GM19043 (cell line): ENCODE data around the gene LRIT2.

ENCODE experiments used
- ATAC-seq: cut with Tn5 transposase; IDR thresholded peaks from one replicate; pipeline ENCODE4 v1.9.1; 2021; ENCODE audit warnings: low read depth; ENCODE audit not compliant: unreplicated experiment

The LRIT2 gene

DNA sequence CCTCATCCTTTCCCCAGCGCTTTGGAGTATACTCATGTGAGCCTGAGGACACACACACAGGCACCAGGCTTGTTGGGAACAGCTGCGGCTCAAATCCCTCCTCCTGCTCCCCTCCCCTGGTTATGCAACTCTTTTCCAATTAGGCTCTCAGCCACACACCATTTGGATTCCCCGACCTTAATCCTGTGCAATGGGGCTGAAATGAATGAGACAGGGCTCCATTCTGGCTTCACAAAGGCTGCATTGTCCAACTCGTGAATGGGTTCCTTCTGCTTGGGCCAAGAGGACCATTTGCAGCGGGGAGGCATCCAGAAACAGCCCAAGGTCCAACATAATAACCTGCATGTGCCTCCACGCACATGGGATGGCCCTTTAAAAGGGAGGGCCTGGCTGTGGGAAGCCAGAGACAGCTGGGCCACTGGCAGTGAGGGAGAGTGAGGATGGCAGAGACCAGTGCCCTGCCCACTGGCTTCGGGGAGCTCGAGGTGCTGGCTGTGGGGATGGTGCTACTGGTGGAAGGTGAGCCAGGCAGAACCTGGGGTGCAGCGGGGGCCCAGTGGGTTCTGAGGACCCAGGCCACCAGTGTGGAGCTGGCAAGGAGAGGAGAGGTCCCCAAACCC is 19.4 kb upstream of the LRIT2 start, which contains the start of gene RGR:
TSS of gene RGR (plus strand) at position 403 of the 620 bp plus-strand sequence. CDS start at position 441, 38 bp downstream.
- ATAC-seq = no peak

DNA sequence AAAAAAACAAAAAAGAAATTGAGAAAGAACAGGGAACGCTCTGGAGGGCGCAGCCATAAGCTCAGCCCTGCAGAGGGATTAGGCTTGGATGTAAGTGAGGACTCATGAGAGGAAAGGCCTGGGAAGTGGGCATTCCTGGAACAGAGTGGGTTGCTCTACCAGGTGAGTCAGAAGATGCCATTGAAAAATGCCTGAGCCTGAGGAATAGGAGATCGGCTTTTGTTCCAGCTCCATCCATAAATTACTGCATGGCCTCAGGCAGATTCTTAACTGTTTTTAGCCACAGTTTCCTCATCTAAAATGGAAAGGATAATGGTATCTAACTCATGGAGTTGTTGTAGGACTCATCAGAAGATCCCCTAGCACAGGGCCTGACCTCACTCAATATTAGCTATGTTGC is 18.4 kb upstream of the LRIT2 start:
- no peak for ATAC-seq

DNA sequence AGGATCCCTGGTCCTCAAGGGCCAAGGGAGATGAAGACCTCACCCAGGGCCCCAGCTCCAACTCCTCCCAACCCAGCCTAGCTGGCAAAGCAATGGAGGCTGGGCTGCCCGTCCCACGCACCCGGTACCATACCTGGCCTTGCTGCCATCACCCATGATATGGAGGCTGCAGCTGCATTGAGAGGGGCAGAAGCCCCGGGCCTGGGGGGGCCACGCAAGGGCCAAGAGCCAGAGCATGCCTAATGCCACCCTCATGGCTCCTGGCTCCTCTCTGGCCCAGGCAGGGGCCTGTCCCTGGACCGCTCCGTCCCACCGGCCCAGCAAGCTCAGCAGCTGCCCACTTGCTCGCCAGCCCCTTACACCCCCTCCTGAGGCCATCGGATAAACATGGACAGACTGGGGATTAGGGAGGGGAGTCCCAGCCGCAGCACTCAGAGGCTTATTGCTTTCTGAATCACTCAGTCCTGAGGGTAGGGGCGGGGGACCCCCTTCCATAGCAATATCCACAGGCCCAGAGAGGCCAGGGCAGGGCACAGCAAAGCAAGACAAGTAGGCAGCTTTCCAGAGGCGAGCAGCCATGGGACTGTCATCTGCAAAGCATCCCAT is 15.9 kb upstream of the LRIT2 start, which contains the start of gene LRIT1:
TSS of gene LRIT1 (minus strand) at position 362 of the 606 bp plus-strand sequence. CDS start at position 255, 107 bp downstream.
- no peak for ATAC-seq

DNA sequence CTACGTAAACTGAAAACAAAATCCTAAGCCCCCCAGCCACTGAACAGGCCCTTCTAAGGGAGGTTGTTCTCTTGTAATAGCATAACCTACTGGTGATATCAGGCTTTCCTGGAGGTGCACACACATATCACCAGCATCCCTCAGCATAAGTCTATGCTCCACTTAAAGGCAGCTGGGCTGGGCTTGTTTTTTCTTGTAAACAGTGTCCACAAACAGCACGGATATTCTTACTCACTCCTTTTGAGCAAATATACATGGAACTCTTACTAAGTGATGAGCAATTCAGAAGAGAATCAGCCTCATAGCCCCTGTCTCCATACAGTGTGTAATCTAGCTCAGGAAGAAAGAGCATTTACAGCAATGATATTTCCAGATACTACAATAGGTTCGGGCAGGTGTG is 13.6 kb upstream of the LRIT2 start:
- no peak for ATAC-seq

DNA sequence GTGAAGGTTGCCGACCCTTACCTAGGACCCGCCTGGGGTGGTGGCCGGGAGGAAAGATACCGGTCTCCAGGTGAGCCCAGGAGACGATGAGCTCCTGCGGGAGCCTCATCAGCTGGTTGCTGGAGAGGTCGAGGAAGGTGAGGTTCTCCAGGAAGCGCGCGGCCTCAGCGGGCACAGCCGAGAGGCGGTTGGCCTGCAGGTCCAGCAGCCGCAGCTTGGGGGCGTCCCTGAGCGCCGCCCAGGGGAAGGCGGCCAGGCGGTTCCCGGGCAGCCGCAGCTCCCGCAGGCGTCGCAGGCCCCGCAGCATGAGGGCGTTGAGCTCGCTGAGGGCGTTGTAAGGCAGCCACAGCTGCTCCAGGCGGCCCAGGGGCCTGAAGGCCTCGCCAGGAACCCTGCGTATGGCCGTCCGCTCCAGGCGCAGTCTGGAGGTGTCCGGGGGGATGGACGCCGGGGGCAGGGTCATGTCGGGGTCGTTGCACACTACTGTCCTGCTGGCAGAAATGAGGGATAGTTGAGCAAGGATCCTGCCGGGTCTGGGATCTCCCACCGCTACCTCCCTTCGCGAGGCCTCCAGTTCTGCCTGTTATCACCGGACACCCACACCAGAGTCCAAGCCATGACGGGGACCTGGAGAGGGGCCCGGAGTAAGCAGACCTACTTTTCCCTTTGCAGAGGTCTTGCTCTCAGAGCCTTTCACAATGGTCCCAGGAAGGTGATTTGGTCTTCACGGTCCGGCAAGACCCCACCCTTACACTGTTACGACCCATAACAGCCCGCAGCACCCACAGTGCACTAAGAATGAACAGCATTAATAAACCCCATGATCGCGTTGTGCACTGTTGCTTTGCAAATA is 12.1 kb upstream of the LRIT2 start:
- no peak for ATAC-seq

DNA sequence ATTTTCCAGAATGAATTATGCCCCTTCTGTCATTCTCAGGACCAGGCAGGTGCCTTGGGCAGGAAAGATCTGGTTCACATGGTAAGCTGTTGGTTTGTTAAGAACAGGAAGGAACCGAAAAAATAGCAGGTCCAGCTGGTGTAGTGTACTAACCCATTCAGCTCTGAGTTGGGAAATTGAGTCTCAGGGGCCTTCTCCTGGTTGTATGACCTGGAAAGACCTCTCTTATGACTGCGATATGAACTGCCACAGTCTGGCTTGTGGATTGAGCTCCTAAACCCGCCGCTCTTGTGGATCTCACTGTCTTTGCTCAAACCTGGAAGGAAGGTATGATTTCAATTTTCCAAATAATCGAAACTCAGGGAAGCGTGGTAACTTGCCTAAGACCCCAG is 11.5 kb upstream of the LRIT2 start:
- no peak for ATAC-seq

DNA sequence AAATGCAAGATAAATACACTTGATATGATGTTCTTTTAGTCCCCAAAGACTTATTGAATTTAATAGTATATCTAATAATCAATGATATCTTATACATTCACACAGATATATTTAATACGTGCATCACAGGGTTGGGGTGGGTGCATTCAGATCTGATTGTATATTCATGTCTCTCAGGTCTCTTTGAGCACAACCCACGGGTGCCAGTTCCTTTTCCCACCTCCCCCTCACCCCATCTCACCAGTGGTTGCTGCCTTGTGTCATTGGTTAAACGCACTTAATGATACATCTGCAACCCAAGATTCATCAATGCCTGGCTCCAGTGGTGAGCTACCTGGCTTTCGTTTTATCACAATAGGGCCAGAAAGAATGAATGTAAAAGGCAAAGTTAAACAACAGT is 9.8 kb upstream of the LRIT2 start:
- no peak for ATAC-seq

DNA sequence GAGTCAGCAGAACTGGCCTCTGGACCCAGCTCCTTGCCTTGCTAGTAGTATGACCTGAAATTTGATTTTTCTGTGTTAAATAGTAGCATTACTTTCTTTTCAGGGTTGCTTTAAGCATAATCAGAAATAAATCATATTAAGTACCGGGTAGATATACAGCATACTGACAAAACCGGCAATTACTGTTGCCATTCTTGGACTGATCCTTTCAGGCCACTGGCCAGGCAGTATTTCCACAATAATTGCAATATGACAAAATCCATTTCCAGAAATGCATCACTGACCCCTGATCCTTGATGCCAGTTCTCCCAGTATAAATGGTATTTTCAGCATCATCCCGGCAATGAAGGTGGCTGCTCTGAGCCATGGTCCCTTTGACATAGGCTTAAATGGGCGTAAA is 9.1 kb upstream of the LRIT2 start:
- ATAC-seq = no peak

DNA sequence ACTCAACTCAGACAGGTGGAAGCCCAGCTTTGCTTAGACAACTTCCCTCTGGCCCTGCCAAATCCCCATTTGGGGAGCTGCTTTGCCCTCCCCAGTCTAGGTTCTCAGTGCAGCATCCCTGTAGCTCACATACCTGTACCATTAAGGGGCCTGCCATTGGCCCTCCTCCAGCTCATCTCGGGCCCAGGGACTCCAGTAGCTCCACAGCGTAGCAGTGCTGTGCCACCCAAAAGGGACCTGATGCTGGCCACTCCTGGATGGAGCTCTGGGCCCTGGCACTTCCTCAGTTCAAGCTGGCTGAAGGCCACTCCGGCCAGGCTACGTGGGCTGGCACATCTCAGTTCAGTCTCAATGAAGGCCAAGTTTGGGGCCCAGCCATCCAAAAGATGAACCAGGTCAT is 8.6 kb upstream of the LRIT2 start:
- no peak for ATAC-seq

DNA sequence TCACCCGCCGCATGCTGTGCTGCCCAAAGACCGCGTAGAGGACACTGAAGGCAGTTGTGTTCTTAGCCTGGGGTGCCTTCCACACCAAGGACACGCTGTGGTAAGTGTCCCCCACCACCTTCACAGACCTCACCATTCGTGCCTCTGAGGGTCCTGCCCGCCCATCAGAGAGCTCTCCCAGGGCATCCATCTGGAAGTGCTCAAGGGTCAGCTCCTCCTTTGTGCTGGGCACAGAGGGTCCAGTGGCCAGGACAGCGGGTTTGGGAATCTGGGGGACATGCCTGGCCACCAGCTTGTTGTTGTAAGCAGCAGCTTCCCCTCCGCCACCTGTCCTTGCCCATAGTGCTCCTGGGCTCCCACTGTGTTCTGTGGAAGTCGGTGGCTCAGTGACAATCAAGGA is 7.0 kb upstream of the LRIT2 start:
- ATAC-seq = no peak

DNA sequence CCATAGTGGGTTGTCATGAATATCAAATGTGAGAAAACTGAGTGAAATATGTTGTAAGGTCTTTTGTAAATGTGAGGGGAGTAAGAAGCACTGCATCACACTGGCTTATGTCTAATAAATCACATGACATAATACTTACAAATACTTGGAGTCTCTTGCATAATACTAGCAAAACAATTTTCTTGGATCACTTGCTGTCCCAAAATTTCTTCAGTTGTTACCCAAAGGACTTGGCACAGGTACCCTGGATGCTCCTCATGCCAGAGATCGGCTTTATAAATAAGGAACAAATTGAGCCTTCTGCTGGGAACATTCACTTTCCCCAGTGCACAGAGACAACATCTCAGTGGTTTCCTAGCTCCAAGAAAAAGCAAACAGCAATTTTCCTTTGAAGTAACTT is 5.0 kb upstream of the LRIT2 start:
- ATAC-seq = no peak

DNA sequence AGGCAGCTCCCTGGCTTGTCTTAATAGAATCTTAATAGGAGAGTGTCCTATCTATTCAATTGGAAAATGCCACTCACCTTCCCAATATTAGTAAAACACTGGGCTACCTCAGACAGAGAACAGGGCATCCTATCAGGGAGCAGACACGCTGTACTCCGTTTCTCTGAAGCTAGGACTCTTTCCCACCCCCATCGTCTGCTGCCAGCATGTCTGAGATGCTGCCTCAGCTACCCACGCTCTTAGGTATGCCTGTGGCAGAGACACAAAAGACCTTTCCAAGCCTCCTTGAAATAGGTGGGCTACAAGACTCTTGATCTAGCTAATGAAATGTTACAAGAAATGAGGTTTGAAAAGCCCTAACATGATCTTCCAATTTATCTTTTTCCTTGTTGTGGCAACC is 2.5 kb upstream of the LRIT2 start:
- no peak for ATAC-seq

DNA sequence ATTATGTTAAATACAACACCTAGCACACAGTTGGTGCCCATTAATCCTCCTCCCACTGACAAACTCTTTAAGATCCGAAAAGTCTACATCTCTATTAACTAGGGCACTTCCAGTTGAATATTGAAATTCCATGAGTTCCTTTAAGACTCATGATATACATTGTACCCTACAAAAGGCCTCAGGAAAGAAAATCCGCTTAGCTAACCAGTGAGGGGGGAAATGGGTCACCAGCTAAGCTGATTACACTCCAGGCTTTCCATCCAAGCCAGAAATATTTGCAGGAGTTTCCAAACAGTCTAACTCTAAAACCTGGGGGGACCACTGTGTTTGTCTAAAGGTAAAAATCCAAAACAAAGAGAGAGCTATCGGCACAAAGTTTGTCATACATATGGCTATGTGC is 1.3 kb upstream of the LRIT2 start:
- ATAC-seq = no peak

DNA sequence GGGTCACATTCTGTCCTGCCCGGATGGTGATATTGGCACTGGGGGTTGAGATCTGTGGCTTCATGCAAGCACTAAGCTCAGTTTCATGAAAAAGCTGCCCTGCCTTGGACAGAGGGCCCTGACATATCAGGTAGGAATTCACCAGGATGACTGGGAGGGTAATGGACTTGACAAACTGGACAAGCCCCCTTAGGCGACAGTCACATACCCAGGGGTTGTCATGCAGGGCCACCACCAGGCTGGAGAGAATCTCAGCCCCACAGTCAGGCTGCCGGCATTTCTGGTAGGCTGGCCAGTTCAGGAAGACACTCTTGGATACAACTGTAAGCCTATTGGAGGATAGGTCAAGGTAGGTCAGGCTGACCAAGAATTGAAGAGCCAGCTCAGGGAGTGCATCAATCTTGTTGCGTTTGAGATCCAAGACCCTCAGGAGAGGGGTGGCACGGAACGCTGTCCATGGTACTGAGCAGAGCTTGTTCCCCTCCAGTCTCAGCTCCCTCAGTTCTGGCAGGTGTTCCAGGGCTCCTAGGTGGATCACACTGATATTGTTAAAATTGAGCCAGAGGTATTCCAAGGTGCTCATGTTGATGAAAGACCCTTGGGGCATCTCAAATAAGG is 824 bp downstream of the LRIT2 start:
- ATAC-seq = no peak

DNA sequence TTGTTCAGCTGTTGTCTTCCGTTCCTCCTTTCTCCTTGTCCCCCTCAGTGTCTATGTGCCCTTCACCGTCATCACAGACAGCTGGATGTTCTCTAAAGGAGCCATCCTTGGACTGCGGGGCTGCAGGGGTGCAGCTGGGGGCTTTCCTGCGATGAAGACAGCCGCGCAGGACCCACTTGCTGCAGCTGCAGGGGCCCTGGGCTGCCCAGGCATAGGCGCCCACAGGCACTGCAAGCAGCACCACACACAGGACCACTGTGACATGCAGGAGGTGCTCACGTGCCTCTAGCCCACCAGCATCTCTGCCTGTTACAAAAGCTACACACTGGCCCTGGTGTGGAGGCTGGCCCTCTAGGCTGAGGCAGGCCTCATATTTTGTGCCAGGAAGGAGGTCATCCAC is 3.4 kb downstream of the LRIT2 start:
- ATAC-seq = no peak

DNA sequence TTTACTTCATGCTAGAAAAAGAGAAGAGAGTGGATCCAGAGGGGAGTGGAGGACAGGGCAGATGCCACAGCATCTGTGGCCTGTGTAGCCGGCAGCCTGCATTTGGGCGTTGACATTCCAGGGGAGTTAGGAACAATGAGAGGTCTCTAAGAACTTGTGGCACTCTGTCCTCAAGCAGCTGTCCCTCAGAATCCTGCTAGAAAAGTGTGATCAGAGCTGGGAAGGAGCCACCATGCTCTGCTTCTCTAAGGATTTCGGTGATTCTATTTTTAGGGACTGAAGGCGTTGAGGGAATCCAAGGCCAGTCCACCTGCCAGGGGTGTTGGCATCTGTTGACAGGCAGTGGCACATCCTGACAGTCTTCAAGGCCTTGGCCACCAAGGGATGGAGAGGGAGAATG is 7.6 kb downstream of the LRIT2 start:
- ATAC-seq = no peak

DNA sequence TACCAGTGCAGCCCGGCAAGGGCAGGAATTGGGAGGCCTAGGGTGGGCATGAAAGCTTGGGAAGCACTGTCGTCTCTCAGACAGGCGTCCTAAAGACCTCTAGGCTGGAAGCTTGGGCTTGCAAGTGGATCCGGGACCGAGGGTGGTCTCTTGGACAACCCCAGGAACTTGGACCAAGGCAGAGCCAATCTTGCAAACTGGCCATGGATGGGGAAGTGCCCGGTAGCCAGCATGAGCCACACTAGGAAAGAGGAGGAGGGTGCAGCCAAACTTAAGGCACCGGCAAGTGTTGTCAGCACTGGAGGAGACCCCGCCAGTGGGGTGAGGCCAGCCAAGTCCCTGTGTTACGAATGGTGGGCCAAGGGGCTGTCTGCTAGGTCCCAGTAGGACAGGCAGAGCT is 8.5 kb downstream of the LRIT2 start:
- no peak for ATAC-seq

DNA sequence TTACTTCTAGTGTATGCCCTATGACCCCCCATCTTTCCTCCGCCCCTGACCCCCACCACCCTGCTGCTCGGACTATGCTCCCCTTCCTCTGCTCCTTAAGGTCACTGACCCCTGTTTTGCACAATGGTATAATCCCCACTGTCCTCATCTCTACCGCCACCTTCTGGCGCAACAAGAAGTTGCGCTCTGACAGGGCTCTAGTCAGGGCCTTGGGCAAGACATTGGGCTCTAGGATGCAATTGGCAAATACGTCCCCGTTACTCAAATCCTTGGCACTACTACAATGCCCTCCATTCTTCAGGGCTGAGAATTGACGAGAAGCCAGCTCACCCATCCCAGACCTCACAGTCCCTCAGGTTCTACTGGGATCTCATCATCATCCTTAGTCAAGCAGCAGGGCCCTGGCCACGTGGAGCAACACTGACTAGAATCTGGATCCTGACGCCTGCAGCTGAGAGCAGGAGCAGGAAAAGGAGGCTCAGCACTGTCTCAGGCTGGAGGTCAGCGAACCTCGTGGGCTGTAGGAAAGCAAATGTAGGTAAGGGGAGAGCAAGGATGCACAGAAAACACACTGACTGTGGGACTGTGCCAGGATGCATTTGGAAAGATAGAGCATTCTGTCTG is 10.6 kb downstream of the LRIT2 start:
- ATAC-seq = peak; percentile 85

DNA sequence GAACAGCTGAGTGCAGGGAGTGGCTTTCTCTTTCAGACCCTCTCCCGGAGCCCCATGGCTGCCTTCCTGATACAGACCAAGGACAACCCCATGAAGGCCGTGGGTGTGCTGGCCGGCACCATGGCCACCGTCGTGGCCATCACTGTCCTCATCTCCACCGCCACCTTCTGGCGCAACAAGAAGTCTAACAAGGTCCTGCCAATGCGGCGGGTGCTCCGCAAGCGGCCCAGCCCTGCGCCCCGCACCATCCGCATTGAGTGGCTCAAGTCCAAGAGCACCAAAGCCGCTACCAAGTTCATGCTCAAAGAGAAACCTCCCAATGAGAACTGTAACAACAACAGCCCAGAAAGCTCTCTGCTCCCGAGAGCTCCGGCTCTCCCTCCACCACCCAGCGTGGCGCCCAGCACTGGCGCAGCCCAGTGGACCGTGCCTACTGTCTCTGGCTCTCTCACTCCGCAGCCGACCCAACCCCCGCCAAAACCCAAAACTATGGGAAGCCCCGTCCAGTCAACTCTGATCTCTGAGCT is 11.2 kb downstream of the LRIT2 start:
- no peak for ATAC-seq

DNA sequence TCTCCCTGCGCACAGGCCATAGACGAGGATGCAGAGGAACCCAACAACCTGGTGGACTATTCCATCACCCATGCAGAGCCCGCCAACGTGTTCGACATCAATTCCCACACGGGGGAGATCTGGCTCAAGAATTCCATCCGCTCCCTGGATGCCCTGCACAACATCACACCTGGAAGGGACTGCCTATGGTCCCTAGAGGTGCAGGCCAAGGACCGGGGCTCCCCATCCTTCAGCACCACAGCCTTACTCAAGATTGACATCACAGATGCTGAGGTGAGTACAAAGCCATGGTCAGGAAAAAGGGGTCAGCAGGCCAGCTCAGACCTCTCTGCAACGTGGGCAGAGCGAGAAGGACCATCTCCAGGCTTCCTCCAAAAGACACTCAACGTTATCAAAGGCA is 12.3 kb downstream of the LRIT2 start:
- ATAC-seq = no peak

DNA sequence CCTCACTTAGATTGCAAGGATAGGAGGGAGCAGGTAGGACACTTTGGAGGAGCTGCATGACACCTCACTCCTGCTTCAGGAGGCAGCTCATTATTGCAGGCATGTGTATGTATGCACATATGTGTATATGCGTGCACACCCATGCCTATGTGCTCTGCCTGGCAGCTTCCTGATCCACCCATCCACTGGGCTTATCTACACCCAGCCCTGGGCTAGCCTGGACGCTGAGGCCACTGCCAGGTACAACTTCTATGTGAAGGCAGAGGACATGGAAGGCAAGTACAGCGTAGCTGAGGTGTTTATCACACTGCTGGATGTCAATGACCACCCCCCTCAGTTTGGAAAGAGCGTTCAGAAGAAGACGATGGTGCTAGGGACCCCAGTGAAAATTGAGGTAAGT is 13.3 kb downstream of the LRIT2 start:
- no peak for ATAC-seq
